Stimulated activated CD8-positive, alpha-beta memory T cell treated with anti-CD3 and anti-CD28 coated beads, Interleukin-15, amount 100 ng/mL, for 24 hours (primary cell): ENCODE results near the gene FAM222A.

Experiments used
- DNase-seq: peaks from one replicate; pipeline ENCODE4 v3.0.0-alpha.2; 2020; ENCODE audit warnings: low read depth

Gene FAM222A

GRCh38 chr12:109759595-109759994 lies 46.0 kb downstream of the FAM222A start:
- no peak for DNase-seq

DNA sequence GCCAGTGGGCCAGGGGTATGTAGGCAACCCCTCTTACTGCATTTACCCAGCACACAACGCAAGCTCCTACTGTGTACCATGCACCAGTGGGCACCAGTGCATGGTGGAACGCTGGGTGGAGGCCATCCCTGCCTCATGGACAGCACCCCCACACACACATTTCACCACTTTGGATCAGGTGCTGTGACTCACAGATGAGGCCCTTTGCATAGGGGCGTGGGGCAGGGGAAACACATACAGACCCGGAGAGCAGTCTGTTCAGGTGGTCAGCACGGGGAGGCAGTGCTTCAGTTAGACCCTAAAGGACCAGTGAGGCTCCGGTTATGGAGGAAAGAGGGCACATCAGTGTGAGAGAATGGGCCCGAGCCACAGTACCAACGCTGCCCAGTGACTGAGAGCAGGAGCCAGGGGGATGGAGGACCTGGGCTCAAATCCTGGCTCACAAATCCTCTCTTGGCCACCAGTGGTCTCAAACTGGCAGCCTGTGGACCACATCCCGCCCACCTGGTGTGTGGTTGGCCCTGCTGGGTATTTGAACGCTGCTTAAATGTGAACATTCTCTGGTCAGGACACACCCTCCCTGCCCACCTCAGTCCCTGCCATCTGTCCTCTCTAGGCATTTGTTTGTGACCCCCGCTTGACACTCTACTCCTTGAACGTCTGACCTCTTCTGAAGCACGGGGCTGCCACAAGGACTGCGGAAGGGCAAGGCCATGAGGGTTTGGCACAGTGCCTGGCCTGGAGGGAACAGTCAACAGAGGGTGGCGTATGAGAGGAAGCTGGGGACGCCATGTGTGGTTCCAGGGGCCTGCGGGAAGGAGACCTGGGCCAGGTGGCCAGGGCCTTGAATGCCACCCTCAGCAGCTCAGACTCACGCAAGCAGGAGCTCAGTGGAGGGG lies 46.7 kb downstream of the FAM222A start:
- no peak for DNase-seq

GRCh38 chr12:109760930-109761921 lies 47.6 kb downstream of the FAM222A start:
- no peak for DNase-seq

- DNase-seq, result no peak
These were observed 48.5 kb downstream of the FAM222A start for GRCh38 chr12:109762071-109762672.

DNA sequence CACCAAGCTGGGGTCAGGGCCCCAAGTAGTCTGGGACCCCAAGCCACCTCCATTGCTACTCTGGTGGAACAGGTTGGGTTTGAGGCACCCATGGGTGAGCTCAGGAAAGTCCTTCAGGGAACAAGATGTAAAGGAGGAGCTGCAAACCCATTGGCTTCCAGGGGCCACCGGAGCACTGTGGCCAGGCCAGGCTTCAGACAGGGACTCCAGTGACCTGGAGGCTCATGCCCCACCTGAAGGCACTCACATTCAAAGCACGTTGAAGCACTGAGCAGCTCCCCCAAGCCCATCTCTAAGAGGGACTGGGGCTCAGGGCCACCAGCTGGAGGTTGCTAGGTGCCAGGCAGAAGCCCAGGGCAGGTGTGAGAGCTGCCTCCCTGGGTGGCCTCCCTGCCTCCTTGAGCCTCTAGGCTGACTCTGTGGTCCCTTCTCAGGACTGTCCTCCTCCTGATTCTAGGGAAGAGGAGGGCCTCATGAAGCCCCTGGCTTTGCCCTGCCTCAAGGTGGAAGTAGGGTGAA lies 49.1 kb downstream of the FAM222A start:
- no peak for DNase-seq

DNA sequence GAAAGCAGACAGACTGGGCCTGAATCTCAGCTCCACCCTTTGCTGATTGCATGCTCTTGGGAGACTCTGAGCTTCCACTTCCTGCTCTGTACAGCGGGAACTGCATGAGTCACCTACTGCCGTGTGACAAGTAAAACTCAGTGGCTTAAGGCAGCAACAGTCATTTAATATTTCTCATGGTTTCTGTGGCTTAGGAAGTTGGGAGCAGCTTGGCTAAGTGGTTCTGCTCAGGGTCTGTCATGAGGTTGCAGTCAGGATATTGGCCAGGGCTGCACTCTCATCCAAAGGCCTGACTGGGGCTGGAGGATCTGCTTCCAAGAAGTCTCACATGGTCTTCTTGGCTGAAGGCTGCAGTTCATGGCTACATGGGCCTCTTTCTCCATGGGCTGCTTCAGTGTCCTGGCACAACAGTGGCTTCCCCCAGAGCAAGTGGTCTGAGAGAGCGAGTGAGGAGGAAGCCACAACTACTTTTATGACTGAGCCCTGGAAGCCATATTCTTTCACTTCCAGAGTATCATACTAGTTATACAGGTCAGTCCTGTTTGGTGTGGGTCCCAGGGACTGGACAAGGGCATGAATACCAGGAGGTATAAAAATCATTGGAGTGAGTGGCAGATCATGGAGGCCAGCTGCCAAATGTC lies 49.7 kb downstream of the FAM222A start:
- DNase-seq, result no peak

- DNase-seq, result no peak
These were observed 50.5 kb downstream of the FAM222A start for GRCh38 chr12:109764123-109764522.

GRCh38 chr12:109764776-109765445 lies 51.3 kb downstream of the FAM222A start:
- no peak for DNase-seq

- no peak for DNase-seq
These were observed 51.8 kb downstream of the FAM222A start for GRCh38 chr12:109765446-109765810.

GRCh38 chr12:109766251-109766778 lies 52.7 kb downstream of the FAM222A start:
- DNase-seq, result no peak

- DNase-seq, result no peak
These were observed 53.8 kb downstream of the FAM222A start for GRCh38 chr12:109767456-109767855.

GRCh38 chr12:109767991-109768900 lies 54.6 kb downstream of the FAM222A start:
- no peak for DNase-seq

- DNase-seq, result no peak
These were observed 55.5 kb downstream of the FAM222A start for GRCh38 chr12:109768901-109769670.

- no peak for DNase-seq
These were observed 56.7 kb downstream of the FAM222A start for GRCh38 chr12:109770104-109770860.

DNA sequence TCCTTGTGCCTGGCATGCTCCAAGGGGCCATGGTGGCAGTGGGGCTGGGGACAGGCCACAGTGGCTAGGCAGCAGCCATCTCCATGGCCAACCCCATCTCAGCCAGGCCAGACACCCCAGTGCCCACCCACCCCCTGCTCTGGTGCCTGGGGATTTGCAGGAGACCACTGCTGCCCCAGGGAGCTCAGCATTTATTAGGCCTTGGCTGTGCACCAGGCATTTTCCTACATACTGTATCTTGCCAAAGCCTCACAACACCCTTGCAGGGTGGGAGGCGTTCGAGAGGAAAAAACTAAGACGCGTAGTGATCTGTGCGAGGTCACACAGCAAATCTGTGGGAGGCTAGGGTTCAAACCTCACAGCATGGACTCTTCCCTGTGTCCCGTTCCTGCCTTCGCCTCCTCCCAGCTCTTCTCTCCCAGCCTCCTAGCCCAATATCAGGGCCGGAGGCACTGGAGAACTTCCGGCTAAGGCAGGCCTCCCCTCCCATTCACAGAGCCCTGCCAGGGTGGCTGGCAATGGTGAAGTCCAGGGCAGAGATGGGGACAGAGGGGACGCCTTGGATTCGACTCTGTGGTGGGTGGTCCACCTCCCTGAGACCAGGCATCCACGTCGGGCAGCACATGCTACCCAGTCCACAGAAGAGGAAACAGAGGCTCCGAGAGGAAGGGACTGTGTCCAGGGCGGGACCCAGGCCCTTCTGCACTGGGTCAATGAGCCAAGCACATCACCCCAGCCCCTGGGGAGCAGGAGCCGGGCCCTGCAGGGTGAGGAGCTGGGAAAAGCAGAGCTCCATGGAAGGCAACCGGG lies 57.4 kb downstream of the FAM222A start:
- DNase-seq, result no peak

DNA sequence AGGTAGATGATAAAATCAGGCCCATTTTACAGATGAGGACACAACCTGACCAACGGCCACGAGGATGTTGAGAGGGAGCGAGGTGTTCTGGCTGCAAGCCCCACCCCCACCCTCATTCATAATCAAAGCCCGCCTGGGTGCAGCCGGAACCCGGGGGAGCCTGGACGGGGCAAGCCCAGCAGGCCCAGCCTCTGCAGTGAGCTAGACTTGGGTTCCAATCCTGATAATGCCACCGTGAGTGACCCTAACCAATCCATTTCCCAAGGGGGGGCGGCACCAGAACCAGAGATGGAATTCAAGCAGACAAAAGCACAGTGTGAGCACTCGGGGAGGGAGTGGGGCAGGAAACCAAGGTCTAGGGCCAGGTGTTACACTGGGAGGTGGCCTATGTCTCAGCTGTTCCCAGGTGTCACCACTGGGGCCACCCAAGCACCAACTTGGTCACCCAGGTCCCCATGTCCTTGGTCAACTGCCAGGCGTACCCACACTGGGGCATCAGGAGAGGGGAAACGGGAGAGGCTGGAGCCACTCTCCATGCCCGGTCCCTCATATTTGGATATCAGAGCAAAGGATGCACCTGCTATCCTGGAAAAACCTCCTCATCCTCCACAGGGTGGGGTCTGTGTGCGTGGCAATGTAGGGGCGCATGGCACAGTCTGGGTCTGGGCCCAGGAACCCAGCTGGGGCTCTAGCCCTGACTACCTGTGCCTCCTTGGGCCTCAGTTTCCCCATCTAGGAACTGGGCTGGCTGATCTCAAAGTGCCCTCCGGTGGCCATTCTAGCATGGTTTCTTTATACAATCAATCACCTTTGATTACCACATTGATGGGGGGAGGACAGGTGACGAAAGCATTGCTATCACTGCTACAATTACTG lies 58.4 kb downstream of the FAM222A start:
- no peak for DNase-seq
